H9 (cell line): Measurements from ENCODE around the gene LAMC2. TPM values are rescaled to one million over a fixed set of nuclear protein-coding genes. Genes with fewer than 3 reads are reported as not detected.

Experiments
- DNase-seq: peaks from one replicate; pipeline ENCODE4 v3.0.0-alpha.2; 2017
- H2AFZ ChIP-seq: one replicate; pipeline ENCODE4 v1.6.1; 2013; ENCODE audit warnings: mild to moderate bottlenecking, low read length, control low read depth, moderate library complexity
- H2AK5ac ChIP-seq: 2 replicates; pipeline ENCODE4 v1.6.1; 2013; ENCODE audit warnings: low read length, control low read depth, mixed read lengths; ENCODE audit not compliant: insufficient read length
- H2BK120ac ChIP-seq: one replicate; pipeline ENCODE4 v1.6.1; 2013; ENCODE audit warnings: low read depth, mild to moderate bottlenecking, low read length, control low read depth, inconsistent platforms; ENCODE audit not compliant: poor library complexity, severe bottlenecking
- H2BK12ac ChIP-seq: 2 replicates; pipeline ENCODE4 v1.6.1; 2013; ENCODE audit warnings: low read length, control low read depth, mixed read lengths, low read depth; ENCODE audit not compliant: insufficient read length
- H2BK15ac ChIP-seq: 2 replicates; pipeline ENCODE4 v1.6.1; 2013; ENCODE audit warnings: low read depth, low read length, control low read depth
- H2BK20ac ChIP-seq: one replicate; pipeline ENCODE4 v1.6.1; 2013; ENCODE audit warnings: low read depth, mild to moderate bottlenecking, low read length, control low read depth, inconsistent platforms; ENCODE audit not compliant: poor library complexity, severe bottlenecking
- H2BK5ac ChIP-seq: 2 replicates; pipeline ENCODE4 v1.6.1; 2013; ENCODE audit warnings: low read length, control low read depth, mixed read lengths; ENCODE audit not compliant: insufficient read length
- H3K14ac ChIP-seq: 2 replicates; pipeline ENCODE4 v1.6.1; 2013; ENCODE audit warnings: low read length, control low read depth; ENCODE audit not compliant: insufficient read depth
- H3K18ac ChIP-seq: 2 replicates; pipeline ENCODE4 v1.6.1; 2013; ENCODE audit warnings: low read depth, mild to moderate bottlenecking, mixed read lengths, low read length, control low read depth; ENCODE audit not compliant: insufficient read length
- H3K23ac ChIP-seq: 2 replicates; pipeline ENCODE4 v1.6.1; 2013; ENCODE audit warnings: low read length, control low read depth, mixed read lengths, low read depth; ENCODE audit not compliant: insufficient read length
- H3K23me2 ChIP-seq: 2 replicates; pipeline ENCODE4 v1.6.1; 2013; ENCODE audit warnings: low read depth, mild to moderate bottlenecking, mixed read lengths, low read length, control low read depth; ENCODE audit not compliant: insufficient read length, poor library complexity, severe bottlenecking
- H3K27ac ChIP-seq: 2 replicates; pipeline ENCODE4 v1.5.1; 2013; ENCODE audit warnings: low read length, control low read depth, mixed read lengths, low read depth; ENCODE audit not compliant: insufficient read length
- H3K27me3 ChIP-seq: 2 replicates; pipeline ENCODE4 v1.6.1; 2013; ENCODE audit warnings: low read length, control low read depth, inconsistent platforms; ENCODE audit not compliant: insufficient read depth
- H3K4ac ChIP-seq: 2 replicates; pipeline ENCODE4 v1.6.1; 2013; ENCODE audit warnings: low read depth, mild to moderate bottlenecking, control low read depth, inconsistent platforms, low read length, moderate library complexity
- H3K4me1 ChIP-seq: 2 replicates; pipeline ENCODE4 v1.6.1; 2013; ENCODE audit warnings: low read length, control low read depth, inconsistent platforms; ENCODE audit not compliant: insufficient read depth
- H3K4me2 ChIP-seq: 2 replicates; pipeline ENCODE4 v1.6.1; 2013; ENCODE audit warnings: low read length, control low read depth, mixed read lengths; ENCODE audit not compliant: insufficient read length, insufficient read depth
- H3K56ac ChIP-seq: 2 replicates; pipeline ENCODE4 v1.6.1; 2013; ENCODE audit warnings: low read depth, mild to moderate bottlenecking, mixed read lengths, low read length, control low read depth; ENCODE audit not compliant: insufficient read length
- H3K79me1 ChIP-seq: 2 replicates; pipeline ENCODE4 v1.6.1; 2013; ENCODE audit warnings: low read depth, mild to moderate bottlenecking, moderate library complexity, low read length, control low read depth, inconsistent platforms; ENCODE audit not compliant: insufficient read depth, poor library complexity, severe bottlenecking
- H3K79me2 ChIP-seq: 2 replicates; pipeline ENCODE4 v1.6.1; 2013; ENCODE audit warnings: low read length, control low read depth, inconsistent platforms; ENCODE audit not compliant: insufficient read depth
- H3K9ac ChIP-seq: 2 replicates; pipeline ENCODE4 v1.6.1; 2013; ENCODE audit warnings: low read length, control low read depth, mixed read lengths; ENCODE audit not compliant: insufficient read length; ENCODE audit errors: extremely low read depth
- H3K9me3 ChIP-seq: one replicate; pipeline ENCODE4 v1.6.1; 2013; ENCODE audit warnings: low read depth, low read length, inconsistent platforms; ENCODE audit not compliant: control insufficient read depth
- H3T11ph ChIP-seq: one replicate; pipeline ENCODE4 v1.6.1; 2013; ENCODE audit warnings: mild to moderate bottlenecking, low read length, control low read depth, inconsistent platforms
- H4K20me1 ChIP-seq: one replicate; pipeline ENCODE4 v1.6.1; 2013; ENCODE audit not compliant: control insufficient read depth, insufficient read length, insufficient read depth
- H4K5ac ChIP-seq: 2 replicates; pipeline ENCODE4 v1.6.1; 2013; ENCODE audit warnings: low read depth, mild to moderate bottlenecking, mixed read lengths, low read length, control low read depth; ENCODE audit not compliant: insufficient read length
- H4K8ac ChIP-seq: replicated peaks from 2 replicates; pipeline ENCODE4 v1.6.1; 2013; ENCODE audit warnings: low read length, control low read depth, mixed read lengths, low read depth; ENCODE audit not compliant: insufficient read length
- H4K91ac ChIP-seq: 2 replicates; pipeline ENCODE4 v1.6.1; 2013; ENCODE audit warnings: low read depth, mild to moderate bottlenecking, moderate library complexity, mixed read lengths, low read length, control low read depth; ENCODE audit not compliant: insufficient read length
- H3K27ac Mint-ChIP-seq, 3 experiments: 2 replicates in 2 of 3; 3 replicates in 1 of 3; pipeline ENCODE4 v1.8.0; 2020 to 2021; ENCODE audit warnings: mixed read lengths in 3 of 3, mild to moderate bottlenecking in 1 of 3, moderate library complexity in 1 of 3
- H3K27me3 Mint-ChIP-seq: 2 replicates; pipeline ENCODE4 v1.8.0; 2021; ENCODE audit warnings: low read depth, mild to moderate bottlenecking, moderate library complexity, mixed read lengths
- H3K36me3 Mint-ChIP-seq, 3 experiments: 2 replicates in 2 of 3; 3 replicates in 1 of 3; pipeline ENCODE4 v1.8.0; 2020 to 2021; ENCODE audit warnings: low read depth in 3 of 3, mixed read lengths in 3 of 3; ENCODE audit not compliant: insufficient read depth in 1 of 3
- H3K4me1 Mint-ChIP-seq, 2 experiments: 2 replicates each; pipeline ENCODE4 v1.8.0; 2020; ENCODE audit warnings: mixed read lengths in 2 of 2
- H3K4me3 Mint-ChIP-seq, 2 experiments: 2 replicates in 1 of 2; 3 replicates in 1 of 2; pipeline ENCODE4 v1.8.0; 2020 to 2021; ENCODE audit warnings: mild to moderate bottlenecking in 2 of 2, mixed read lengths in 2 of 2, moderate library complexity in 1 of 2
- H3K9me3 Mint-ChIP-seq, 2 experiments: 2 replicates in 1 of 2; 3 replicates in 1 of 2; pipeline ENCODE4 v1.8.0; 2020; ENCODE audit warnings: mild to moderate bottlenecking in 2 of 2, mixed read lengths in 2 of 2, moderate library complexity in 1 of 2
- WGBS: extraction: QIAGEN DNeasy Blood & Tissue Kit; methylation state at CpG from one replicate; pipeline ENCODE4 v1.1.7; 2013; ENCODE audit warnings: missing lambda C conversion rate, low lambda C conversion rate, mixed read lengths; ENCODE audit not compliant: insufficient read length; ENCODE audit errors: extremely low coverage; 5-methylcytosine and 5-hydroxymethylcytosine counted together
- total RNA-seq: library from RNA; stranded (reverse); gene quantifications from 2 replicates; pipeline ENCODE4 v1.2.1, GENCODE V29; 2021
- TF ChIP-seq, protein P1 (sequence below): fragments of 200-600 bp; sonication (generic); conservative IDR thresholded peaks from 3 replicates; pipeline ENCODE4 v1.8.0; 2021; ENCODE audit warnings: antibody characterized with exemption, mild to moderate bottlenecking

Gene LAMC2
- total RNA-seq, 1 experiment from 2014 or later, result 7.4 TPM

DNA sequence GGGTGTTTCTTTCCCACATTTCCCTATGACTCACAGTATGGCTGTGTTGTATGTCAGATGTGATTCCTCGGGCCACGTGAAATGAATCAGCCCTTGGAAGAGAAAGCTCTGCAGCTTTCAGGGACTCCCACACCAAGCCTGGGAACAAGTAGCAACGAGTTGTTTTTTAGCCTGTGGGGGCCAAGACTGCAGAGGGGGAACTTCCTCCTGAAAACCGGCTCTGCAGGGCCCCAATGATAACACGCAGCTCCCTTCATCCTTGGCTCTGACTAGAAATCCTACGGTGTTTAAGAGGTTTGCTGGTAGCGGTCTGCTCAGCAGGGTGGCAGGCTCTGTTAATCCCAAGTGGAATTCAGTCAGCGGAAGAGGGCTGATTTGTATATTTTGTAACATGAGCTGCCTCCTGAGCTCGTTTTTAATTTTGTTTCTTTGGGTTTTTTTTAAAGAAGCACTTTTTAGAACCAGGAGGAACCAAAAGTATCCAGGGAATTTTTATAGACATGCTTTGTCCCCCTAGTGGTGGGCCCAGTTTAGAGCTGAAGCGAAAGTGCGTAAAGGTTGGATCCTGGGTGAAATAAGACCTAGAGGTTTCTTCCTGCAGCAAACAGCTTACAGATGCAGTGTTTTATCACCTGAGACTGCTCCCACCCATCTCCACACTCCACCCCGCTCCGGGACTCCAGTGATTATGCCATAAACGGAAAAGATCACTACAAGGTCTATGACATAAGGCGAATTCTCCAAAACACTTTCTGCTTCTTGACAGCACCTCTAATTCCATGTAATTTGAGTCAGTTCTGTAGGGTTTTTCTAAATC is 48.8 kb downstream of the LAMC2 start:
- Histone ChIP-seq H3K23ac (no peak overlapping the region), H4K91ac (no peak overlapping the region), H3K4me1 (peaks cover 10% of the 10 kb centered on the region; the same call in 1 of the 2 replicates), H3T11ph (no peak overlapping the region), H3K9me3 (no peaks in the 10 kb centered on the region), H4K20me1 (no peaks in the 10 kb centered on the region), H3K23me2 (peaks cover 7% of the 10 kb centered on the region), H3K4me2 (peak overlapping the region; percentile 49), H3K79me2 (no peaks in the 10 kb centered on the region), H3K9ac (no peak overlapping the region), H3K4ac (no peak overlapping the region), H2BK20ac (no peak overlapping the region), H2BK15ac (no peak overlapping the region), H2AFZ (peak overlapping the region; percentile 63), H2BK12ac (no peak overlapping the region), H3K27me3 (no peaks in the 10 kb centered on the region), H3K18ac (no peak overlapping the region), H3K56ac (no peak overlapping the region), H3K14ac (no peak overlapping the region), H4K8ac (no peak overlapping the region), H2AK5ac (no peak overlapping the region), H2BK120ac (no peak overlapping the region), H3K79me1 (no peaks in the 10 kb centered on the region), H4K5ac (no peak overlapping the region), H3K27ac (peak overlapping the region; percentile 57), H2BK5ac (no peak overlapping the region)
- Mint-ChIP-seq H3K4me1 (peaks cover 31 to 41% of the 10 kb centered on the region in 2 experiments), H3K4me3 (peak overlapping the region; percentile 35 to 67), H3K9me3 (no peaks in the 10 kb centered on the region), H3K36me3 (peaks cover 0 to 2% (median 0%) of the 10 kb centered on the region in 3 experiments; a peak in 1 of 7 replicates), H3K27ac (peak overlapping the region; percentile 45 to 97 (median 91)), H3K27me3 (no peaks in the 10 kb centered on the region)
- WGBS, result no CpG with 5 or more reads among the region's 15 CpGs
- peak; percentile 70 for DNase-seq
- TF ChIP-seq, protein P1, sequence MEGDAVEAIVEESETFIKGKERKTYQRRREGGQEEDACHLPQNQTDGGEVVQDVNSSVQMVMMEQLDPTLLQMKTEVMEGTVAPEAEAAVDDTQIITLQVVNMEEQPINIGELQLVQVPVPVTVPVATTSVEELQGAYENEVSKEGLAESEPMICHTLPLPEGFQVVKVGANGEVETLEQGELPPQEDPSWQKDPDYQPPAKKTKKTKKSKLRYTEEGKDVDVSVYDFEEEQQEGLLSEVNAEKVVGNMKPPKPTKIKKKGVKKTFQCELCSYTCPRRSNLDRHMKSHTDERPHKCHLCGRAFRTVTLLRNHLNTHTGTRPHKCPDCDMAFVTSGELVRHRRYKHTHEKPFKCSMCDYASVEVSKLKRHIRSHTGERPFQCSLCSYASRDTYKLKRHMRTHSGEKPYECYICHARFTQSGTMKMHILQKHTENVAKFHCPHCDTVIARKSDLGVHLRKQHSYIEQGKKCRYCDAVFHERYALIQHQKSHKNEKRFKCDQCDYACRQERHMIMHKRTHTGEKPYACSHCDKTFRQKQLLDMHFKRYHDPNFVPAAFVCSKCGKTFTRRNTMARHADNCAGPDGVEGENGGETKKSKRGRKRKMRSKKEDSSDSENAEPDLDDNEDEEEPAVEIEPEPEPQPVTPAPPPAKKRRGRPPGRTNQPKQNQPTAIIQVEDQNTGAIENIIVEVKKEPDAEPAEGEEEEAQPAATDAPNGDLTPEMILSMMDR, result peak; percentile 75
